Left hindlimb (tissue), 1 donor: ENCODE measurements around the gene TBC1D25.

ENCODE experiments used
- DNase-seq: peaks from one replicate; pipeline ENCODE4 v3.0.0-alpha.2; 2018

The TBC1D25 gene

GRCh38 chrX:48606091-48606490 lies 66.6 kb downstream of the TBC1D25 start:
- no peak for DNase-seq

- DNase-seq: no peak
Observed at GRCh38 chrX:48611703-48612102, 72.2 kb downstream of the TBC1D25 start.
